Suprapubic skin (tissue), 4 donors: ENCODE results near the gene CCDC33.

Source experiments
- EP300 ChIP-seq: sonication (generic); formaldehyde crosslinking; IDR thresholded peaks from one replicate; pipeline ENCODE4 v1.6.1; 2017; ENCODE audit warnings: antibody characterized with exemption
- POLR2A ChIP-seq, 2 donors: fragments of 450-650 bp; IDR thresholded peaks; one replicate each; pipeline ENCODE4 v1.6.1; 2017; ENCODE audit warnings: antibody characterized with exemption in 2 of 2, mild to moderate bottlenecking in 2 of 2, moderate library complexity in 2 of 2
- POLR2AphosphoS5 ChIP-seq, 3 donors: sonication (generic); formaldehyde crosslinking; IDR thresholded peaks; one replicate each; pipeline ENCODE4 v1.6.1; 2017; ENCODE audit warnings: antibody characterized with exemption in 3 of 3
- TF ChIP-seq, protein P1 (sequence below), 2 donors: fragments of 200-600 bp in 1 of 2; fragments of 450-650 bp in 1 of 2; sonication (generic) in 1 of 2; IDR thresholded peaks; one replicate each; pipeline ENCODE4 v1.5.1; 2016 to 2019; ENCODE audit warnings: antibody characterized with exemption in 2 of 2, mild to moderate bottlenecking in 1 of 2, moderate library complexity in 1 of 2

DNA sequence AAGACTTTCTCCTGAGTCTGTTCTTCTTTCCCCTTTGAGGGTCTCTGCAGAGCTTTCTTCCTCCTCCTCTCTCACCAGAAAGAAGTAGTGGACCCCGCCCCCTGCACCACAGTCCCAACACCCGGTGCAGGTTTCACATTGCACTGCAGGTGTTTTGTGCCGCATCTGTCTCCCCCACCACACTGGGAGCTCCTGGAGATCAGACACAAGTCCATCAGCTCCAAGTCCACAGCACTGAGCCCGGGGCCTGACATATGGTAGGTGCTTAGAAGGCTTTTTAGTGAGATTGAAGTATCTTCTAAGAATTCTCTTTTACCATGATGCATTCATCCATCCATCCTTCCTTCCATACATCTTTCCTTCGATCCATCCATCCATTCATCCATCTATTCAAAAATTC lies 43.4 kb upstream of the CCDC33 start:
- TF ChIP-seq, protein P1, sequence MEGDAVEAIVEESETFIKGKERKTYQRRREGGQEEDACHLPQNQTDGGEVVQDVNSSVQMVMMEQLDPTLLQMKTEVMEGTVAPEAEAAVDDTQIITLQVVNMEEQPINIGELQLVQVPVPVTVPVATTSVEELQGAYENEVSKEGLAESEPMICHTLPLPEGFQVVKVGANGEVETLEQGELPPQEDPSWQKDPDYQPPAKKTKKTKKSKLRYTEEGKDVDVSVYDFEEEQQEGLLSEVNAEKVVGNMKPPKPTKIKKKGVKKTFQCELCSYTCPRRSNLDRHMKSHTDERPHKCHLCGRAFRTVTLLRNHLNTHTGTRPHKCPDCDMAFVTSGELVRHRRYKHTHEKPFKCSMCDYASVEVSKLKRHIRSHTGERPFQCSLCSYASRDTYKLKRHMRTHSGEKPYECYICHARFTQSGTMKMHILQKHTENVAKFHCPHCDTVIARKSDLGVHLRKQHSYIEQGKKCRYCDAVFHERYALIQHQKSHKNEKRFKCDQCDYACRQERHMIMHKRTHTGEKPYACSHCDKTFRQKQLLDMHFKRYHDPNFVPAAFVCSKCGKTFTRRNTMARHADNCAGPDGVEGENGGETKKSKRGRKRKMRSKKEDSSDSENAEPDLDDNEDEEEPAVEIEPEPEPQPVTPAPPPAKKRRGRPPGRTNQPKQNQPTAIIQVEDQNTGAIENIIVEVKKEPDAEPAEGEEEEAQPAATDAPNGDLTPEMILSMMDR (IDR thresholded peaks at IDR 0.05) = no peak
- no peak for TF ChIP-seq EP300
- no peak for TF ChIP-seq POLR2A (IDR thresholded peaks at IDR 0.05)
- TF ChIP-seq POLR2AphosphoS5 (IDR thresholded peaks at IDR 0.05) = no peak
